Measurements from ENCODE around the gene LDHA. TPM values are rescaled to one million over a fixed set of nuclear protein-coding genes. Genes with fewer than 3 reads are reported as not detected.
"Not testable (repeated sequence)": the region's sequence is repeated elsewhere in the genome, so short reads cannot be mapped to it uniquely, and the experiment has no call there.

LDHA gene
- total and polyA plus RNA-seq, 2 of the 13 experiments (the other 11 are each of a cell fraction or from before 2014, with no cell fraction given), result 805 to 1,547 TPM

GRCh38 chr11:18404062-18404461, 9.7 kb downstream of the LDHA start (continued):
- TF ChIP-seq ZC3H13 (CRISPR knock-in tag; IDR thresholded peaks at IDR 0.05) (0 out of 2 replicates have a peak, but pooled peaks have one; percentile 39), POLR2AphosphoS5 (IDR thresholded peaks at IDR 0.05; ENCODE audit: low read depth, low read length) (0 out of 2 replicates have a peak, but pooled peaks have one; percentile 24), ASH2L (IDR thresholded peaks at IDR 0.05; ENCODE audit: insufficient read length, low read depth, low read length) (no peak)

GRCh38 chr11:18407400-18407799, 13.0 kb downstream of the LDHA start:
- H3K9ac ChIP-seq (ENCODE audit: insufficient read depth, low read depth, low read length); intact Hi-C loops (cut with micrococcal nuclease; ENCODE audit: unreplicated experiment); CTCF ChIA-PET (ENCODE audit: low intra/inter-chr PET ratio, low total read pairs); in situ Hi-C loops (cut with HindIII; ENCODE audit: extremely low pct_ligation_motif_present, low pct_unique_long_range_greater_than_20kb); H2AFZ ChIP-seq (ENCODE audit: low read length); H3K4me2 ChIP-seq (ENCODE audit: low read depth, low read length); H3K27me3 ChIP-seq (ENCODE audit: control insufficient read depth in 1 of 2, insufficient read depth in 2 of 2, low read length in 2 of 2); H3K4me3 ChIP-seq (replicated peaks in 1 of 3; ENCODE audit: insufficient read depth in 1 of 3, low read depth in 2 of 3, low read length in 3 of 3); H3K79me2 ChIP-seq (ENCODE audit: insufficient read depth, low read length); ATAC-seq; H3K9me3 ChIP-seq (ENCODE audit: low read length); TF ChIP-seq CREB1 (CRISPR knock-in tag; IDR thresholded peaks at IDR 0.05): not testable (repeated sequence)
- Histone ChIP-seq H3K36me3 (replicated peaks in 1 of 2; ENCODE audit: control insufficient read depth in 1 of 2, insufficient read depth in 2 of 2, low read length in 2 of 2) (peaks cover 13 to 24% of the 10 kb centered on the region in 2 experiments; a peak in 4 of 5 replicates), H4K20me1 (ENCODE audit: insufficient read depth, low read length) (peaks cover 58% of the 10 kb centered on the region), H3K27ac (ENCODE audit: extremely low read length, insufficient read depth, low read length) (peak overlapping the region; percentile 49), H3K4me1 (ENCODE audit: insufficient read depth, low read length) (peaks cover 51% of the 10 kb centered on the region)
- POLR2A ChIA-PET, result interaction anchor here (0.7 to 4.7 kb wide), 3 partner anchors 12 to 226 kb away, joined by 4 to 42 read pairs (median 4); partner anchors contain the start of gene LDHA
- FAIRE-seq (peak; percentile 46), DNase-seq (ENCODE audit: low spot score) (peak; percentile 82)
- TSS peak; percentile 93 for BruUV-seq (replicated peaks)
- 36% methylated on average over 3 of the region's 3 CpGs for WGBS (ENCODE audit: low lambda C conversion rate)
- peak; percentile 80; the same call in 1 of the 2 replicates for TF ChIP-seq ZNF878 (CRISPR knock-in tag; IDR thresholded peaks at IDR 0.05)
- TF ChIP-seq ATF3 (CRISPR knock-in tag; IDR thresholded peaks at IDR 0.05), result peak; percentile 77
- peak; percentile 90 for TF ChIP-seq FOXA3 (CRISPR knock-in tag; IDR thresholded peaks at IDR 0.05)
- TF ChIP-seq ZBTB38 (CRISPR knock-in tag; IDR thresholded peaks at IDR 0.05), result peak; percentile 72; the same call in 1 of the 2 replicates
- peak; percentile 78 for TF ChIP-seq RARA (CRISPR knock-in tag; IDR thresholded peaks at IDR 0.05)
- TF ChIP-seq ERF (CRISPR knock-in tag; IDR thresholded peaks at IDR 0.05), result peak; percentile 75
- TF ChIP-seq THAP11 (CRISPR knock-in tag; IDR thresholded peaks at IDR 0.05), result 0 out of 2 replicates have a peak, but pooled peaks have one; percentile 18
- TF ChIP-seq ZSCAN9 (CRISPR knock-in tag; IDR thresholded peaks at IDR 0.05; ENCODE audit: borderline replicate concordance), result 0 out of 2 replicates have a peak, but pooled peaks have one; percentile 38
- peak; percentile 90 for TF ChIP-seq MED1 (CRISPR knock-in tag; IDR thresholded peaks at IDR 0.05)
- peak; percentile 96 for TF ChIP-seq JUND (CRISPR knock-in tag; IDR thresholded peaks at IDR 0.05)
- TF ChIP-seq ARNTL (CRISPR knock-in tag; IDR thresholded peaks at IDR 0.05), result 0 out of 2 replicates have a peak, but pooled peaks have one; percentile 27
- TF ChIP-seq FUBP1 (CRISPR knock-in tag; IDR thresholded peaks at IDR 0.05; ENCODE audit: borderline replicate concordance), result 0 out of 2 replicates have a peak, but pooled peaks have one; percentile 76
- TF ChIP-seq CREB1 (IDR thresholded peaks at IDR 0.05), result peak; percentile 48; the same call in 1 of the 2 replicates
- TF ChIP-seq ATF4 (CRISPR knock-in tag; IDR thresholded peaks at IDR 0.05), result peak in 1 of 2 experiments; percentile 50; a peak in 1 of 4 replicates
- 0 out of 2 replicates have a peak, but pooled peaks have one; percentile 43 for TF ChIP-seq MLX (CRISPR knock-in tag; IDR thresholded peaks at IDR 0.05)
- TF ChIP-seq FOSL1 (CRISPR knock-in tag; IDR thresholded peaks at IDR 0.05; ENCODE audit: borderline replicate concordance), result peak; percentile 78; the same call in 1 of the 2 replicates
- 0 out of 2 replicates have a peak, but pooled peaks have one; percentile 34 for TF ChIP-seq POLR2AphosphoS5 (IDR thresholded peaks at IDR 0.05; ENCODE audit: low read depth, low read length)
- peak; percentile 74; the same call in 1 of the 2 replicates for TF ChIP-seq ZBTB3 (CRISPR knock-in tag; IDR thresholded peaks at IDR 0.05; ENCODE audit: borderline replicate concordance, low read depth)
